GM12878 (cell line): ENCODE measurements around the gene C17orf114.

Experiments used
- ATAC-seq: fragments of 200-7000 bp; cut with Tn5 transposase; 3 replicates; pipeline ENCODE4 v1.9.1; 2020; ENCODE audit warnings: mild to moderate bottlenecking, moderate library complexity
- BruUV-seq: library from RNA; stranded (reverse); fragments of 400-500 nt; replicated peaks from 2 replicates; lab custom pipeline; 2021; lab: Mats Ljungman, UMichigan
- CTCF ChIA-PET: fragments of 300-600 bp; sonication (Branson Sonifier 250); formaldehyde crosslinking; extraction: SDS; loops from one replicate; lab custom pipeline; 2021; ENCODE audit warnings: inconsistent platforms; lab: Yijun Ruan, JAX
- POLR2A ChIA-PET: fragments of 350-600 bp; formaldehyde crosslinking; extraction: SDS; loops from one replicate; lab custom pipeline; 2021; ENCODE audit warnings: inconsistent platforms; lab: Charles Lee
- RAD21 ChIA-PET: fragments of 300-600 bp; sonication (Branson Sonifier 250); formaldehyde crosslinking; loops from one replicate; lab custom pipeline; 2023; ENCODE audit warnings: antibody characterized with exemption; ENCODE audit not compliant: unreplicated experiment; lab: Charles Lee
- SMC1A ChIA-PET: fragments of 300-600 bp; sonication (Branson Sonifier 250); formaldehyde crosslinking; loops from one replicate; lab custom pipeline; 2023; ENCODE audit not compliant: unreplicated experiment, uncharacterized antibody; lab: Charles Lee
- DNase-seq: peaks from one replicate; pipeline ENCODE4 v3.0.0-alpha.2; 2011; ENCODE audit warnings: low read depth, low spot score
- FAIRE-seq: peaks from 3 replicates; lab custom pipeline; 2011; peaks lifted over from hg19 to GRCh38; lab: Jason Lieb, UNC
- H2AFZ ChIP-seq: 2 replicates; pipeline ENCODE4 v1.6.0; 2011; ENCODE audit warnings: low read depth, low read length, control low read depth; ENCODE audit not compliant: control insufficient read depth
- H3K27ac ChIP-seq: 2 replicates; pipeline ENCODE4 v1.5.1; 2011; ENCODE audit warnings: control low read depth; ENCODE audit not compliant: control insufficient read depth, insufficient read depth
- H3K27me3 ChIP-seq, 2 experiments: replicated peaks in 1 of 2; 2 replicates each; pipeline versions ENCODE4 v1.6.0 to v1.6.1; 2011; ENCODE audit warnings: low read length in 1 of 2; ENCODE audit not compliant: control insufficient read depth in 2 of 2, insufficient read depth in 2 of 2
- H3K36me3 ChIP-seq, 2 experiments: 2 replicates each; pipeline ENCODE4 v1.5.1; 2011; ENCODE audit warnings: low read length in 1 of 2; ENCODE audit not compliant: control insufficient read depth in 2 of 2, insufficient read depth in 2 of 2
- H3K4me1 ChIP-seq: 2 replicates; pipeline ENCODE4 v1.6.1; 2011; ENCODE audit warnings: mild to moderate bottlenecking, low read length, moderate library complexity, mixed read lengths; ENCODE audit not compliant: control insufficient read depth, insufficient read depth
- H3K4me2 ChIP-seq: 2 replicates; pipeline ENCODE4 v1.6.0; 2011; ENCODE audit warnings: control low read depth; ENCODE audit not compliant: control insufficient read depth, insufficient read depth
- H3K4me3 ChIP-seq: fragments of 200-600 bp; sonication (generic); 2 replicates; pipeline ENCODE4 v1.5.1; 2016
- H3K79me2 ChIP-seq: 2 replicates; pipeline ENCODE4 v1.6.0; 2011; ENCODE audit warnings: low read length; ENCODE audit not compliant: control insufficient read depth, insufficient read depth
- H3K9ac ChIP-seq: 2 replicates; pipeline ENCODE4 v1.8.0; 2011; ENCODE audit warnings: low read length, control low read depth, mixed read lengths; ENCODE audit not compliant: control insufficient read depth, insufficient read depth
- H3K9me3 ChIP-seq: replicated peaks from 3 replicates; pipeline ENCODE4 v1.5.1; 2011; ENCODE audit warnings: mild to moderate bottlenecking, low read length; ENCODE audit not compliant: control insufficient read depth, insufficient read depth
- H4K20me1 ChIP-seq: 2 replicates; pipeline ENCODE4 v1.6.0; 2011; ENCODE audit not compliant: control insufficient read depth, insufficient read depth
- ASH2L ChIP-seq: fragments of 300-600, 200-600 bp; sonication (generic); IDR thresholded peaks from 2 replicates; pipeline ENCODE4 v1.6.1; 2017; ENCODE audit warnings: low read depth, mild to moderate bottlenecking, borderline replicate concordance
- BACH1 ChIP-seq: fragments of 450-650 bp; IDR thresholded peaks from 2 replicates; pipeline ENCODE4 v1.6.1; 2017; ENCODE audit warnings: mild to moderate bottlenecking, borderline replicate concordance
- CEBPB ChIP-seq, 2 experiments: fragments of 150-350 bp in 1 of 2; IDR thresholded peaks; 2 replicates each; pipeline ENCODE4 v1.6.1; 2012 to 2014; ENCODE audit warnings: low read depth in 2 of 2, low read length in 2 of 2, borderline replicate concordance in 1 of 2, inconsistent platforms in 1 of 2
- FOXK2 ChIP-seq: fragments of 450-650 bp; IDR thresholded peaks from 2 replicates; pipeline ENCODE4 v1.6.1; 2017; ENCODE audit warnings: mild to moderate bottlenecking, moderate library complexity
- FOXM1 ChIP-seq: IDR thresholded peaks from 2 replicates; pipeline ENCODE4 v1.6.1; 2012; ENCODE audit warnings: low read depth, mild to moderate bottlenecking, inconsistent platforms, low read length, moderate library complexity
- JUNB ChIP-seq: IDR thresholded peaks from 2 replicates; pipeline ENCODE4 v1.6.1; 2016; ENCODE audit warnings: antibody characterized with exemption, mild to moderate bottlenecking
- SMAD1 ChIP-seq: fragments of 450-650 bp; IDR thresholded peaks from 2 replicates; pipeline ENCODE4 v1.6.1; 2018; ENCODE audit warnings: mild to moderate bottlenecking, low read depth; ENCODE audit not compliant: partially characterized antibody
- SMARCA5 ChIP-seq: fragments of 450-650 bp; IDR thresholded peaks from 2 replicates; pipeline ENCODE4 v1.6.1; 2017; ENCODE audit warnings: mild to moderate bottlenecking
- SUPT20H ChIP-seq: IDR thresholded peaks from 2 replicates; pipeline ENCODE4 v1.6.1; 2011; ENCODE audit warnings: low read depth, mild to moderate bottlenecking, low read length, moderate library complexity, borderline replicate concordance; ENCODE audit not compliant: control insufficient read depth
- ZNF207 ChIP-seq: fragments of 450-650 bp; IDR thresholded peaks from 2 replicates; pipeline ENCODE4 v1.6.1; 2014; ENCODE audit warnings: antibody characterized with exemption, mild to moderate bottlenecking, borderline replicate concordance
- ZZZ3 ChIP-seq: IDR thresholded peaks from 2 replicates; pipeline ENCODE4 v1.6.1; 2011; ENCODE audit warnings: low read depth; ENCODE audit not compliant: control insufficient read depth, insufficient read length
- WGBS: methylation state at CpG from one replicate; pipeline ENCODE4 v1.1.6; 2016; ENCODE audit warnings: low lambda C conversion rate; ENCODE audit not compliant: insufficient replicate concordance, insufficient coverage; ENCODE audit errors: missing lambda C conversion rate; 5-methylcytosine and 5-hydroxymethylcytosine counted together
- in situ Hi-C: fragments of 300-500 bp; cut with MboI; formaldehyde crosslinking; loops from 9 replicates; pipeline ENCODE4 v1.14.3; 2018; ENCODE audit warnings: mixed read lengths
- intact Hi-C: fragments of 100-400 bp; cut with micrococcal nuclease; formaldehyde crosslinking; loops from one replicate; pipeline ENCODE4 v1.14.2; 2022; ENCODE audit not compliant: unreplicated experiment
- TF ChIP-seq, protein P1 (sequence below): fragments of 450-650 bp; IDR thresholded peaks from 2 replicates; pipeline ENCODE4 v1.6.1; 2014; ENCODE audit warnings: mild to moderate bottlenecking
- TF ChIP-seq, protein P2 (sequence below): fragments of 450-650 bp; conservative IDR thresholded peaks from 2 replicates; pipeline ENCODE4 v1.6.1; 2017; ENCODE audit warnings: mild to moderate bottlenecking, moderate library complexity
- TF ChIP-seq, protein P3 (sequence below): IDR thresholded peaks from 2 replicates; pipeline ENCODE4 v1.6.1; 2011; ENCODE audit warnings: low read depth, low read length, improper control_type of control experiment, borderline replicate concordance
- TF ChIP-seq, protein P4 (sequence below): fragments of 450-650 bp; IDR thresholded peaks from 2 replicates; pipeline ENCODE4 v1.6.1; 2016; ENCODE audit warnings: mild to moderate bottlenecking
- TF ChIP-seq, protein P5 (sequence below): fragments of 150-350 bp; IDR thresholded peaks from 2 replicates; pipeline ENCODE4 v1.6.1; 2014; ENCODE audit warnings: mild to moderate bottlenecking, low read depth, low read length

Gene C17orf114

DNA sequence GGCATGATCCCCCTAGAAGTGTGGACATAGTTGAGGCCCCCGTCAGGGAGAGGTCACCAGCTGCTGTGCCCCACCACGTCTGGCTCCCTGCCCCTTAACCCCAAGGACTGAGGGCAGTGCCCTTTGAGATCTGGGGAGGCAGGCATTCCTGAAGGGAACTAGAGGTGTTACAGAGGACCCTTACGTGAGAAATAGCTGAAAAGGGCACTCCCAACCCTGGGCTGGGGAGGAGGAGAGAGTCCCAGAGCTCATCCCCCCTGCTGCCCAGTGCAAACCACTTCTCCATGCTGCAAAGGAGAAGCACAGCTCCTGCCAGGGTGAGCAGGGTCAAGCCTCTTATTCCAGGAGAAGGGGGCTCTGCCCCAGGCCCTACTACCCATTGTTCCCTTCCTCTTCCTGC lies 20.7 kb upstream of the C17orf114 start:
- SMC1A ChIA-PET = no interaction called here
- no peak for FAIRE-seq
- TF ChIP-seq ZNF207 (no peak), CEBPB (IDR thresholded peaks at IDR 0.05; ENCODE audit: borderline replicate concordance in 1 of 2, low read depth in 2 of 2, low read length in 2 of 2) (no peak), SMARCA5 (no peak), SMAD1 (no peak), JUNB (no peak), BACH1 (no peak), ZZZ3 (no peak), SUPT20H (no peak), FOXM1 (no peak), ASH2L (no peak), FOXK2 (no peak)
- TF ChIP-seq, protein P1, sequence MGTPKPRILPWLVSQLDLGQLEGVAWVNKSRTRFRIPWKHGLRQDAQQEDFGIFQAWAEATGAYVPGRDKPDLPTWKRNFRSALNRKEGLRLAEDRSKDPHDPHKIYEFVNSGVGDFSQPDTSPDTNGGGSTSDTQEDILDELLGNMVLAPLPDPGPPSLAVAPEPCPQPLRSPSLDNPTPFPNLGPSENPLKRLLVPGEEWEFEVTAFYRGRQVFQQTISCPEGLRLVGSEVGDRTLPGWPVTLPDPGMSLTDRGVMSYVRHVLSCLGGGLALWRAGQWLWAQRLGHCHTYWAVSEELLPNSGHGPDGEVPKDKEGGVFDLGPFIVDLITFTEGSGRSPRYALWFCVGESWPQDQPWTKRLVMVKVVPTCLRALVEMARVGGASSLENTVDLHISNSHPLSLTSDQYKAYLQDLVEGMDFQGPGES = no peak
- TF ChIP-seq, protein P2, sequence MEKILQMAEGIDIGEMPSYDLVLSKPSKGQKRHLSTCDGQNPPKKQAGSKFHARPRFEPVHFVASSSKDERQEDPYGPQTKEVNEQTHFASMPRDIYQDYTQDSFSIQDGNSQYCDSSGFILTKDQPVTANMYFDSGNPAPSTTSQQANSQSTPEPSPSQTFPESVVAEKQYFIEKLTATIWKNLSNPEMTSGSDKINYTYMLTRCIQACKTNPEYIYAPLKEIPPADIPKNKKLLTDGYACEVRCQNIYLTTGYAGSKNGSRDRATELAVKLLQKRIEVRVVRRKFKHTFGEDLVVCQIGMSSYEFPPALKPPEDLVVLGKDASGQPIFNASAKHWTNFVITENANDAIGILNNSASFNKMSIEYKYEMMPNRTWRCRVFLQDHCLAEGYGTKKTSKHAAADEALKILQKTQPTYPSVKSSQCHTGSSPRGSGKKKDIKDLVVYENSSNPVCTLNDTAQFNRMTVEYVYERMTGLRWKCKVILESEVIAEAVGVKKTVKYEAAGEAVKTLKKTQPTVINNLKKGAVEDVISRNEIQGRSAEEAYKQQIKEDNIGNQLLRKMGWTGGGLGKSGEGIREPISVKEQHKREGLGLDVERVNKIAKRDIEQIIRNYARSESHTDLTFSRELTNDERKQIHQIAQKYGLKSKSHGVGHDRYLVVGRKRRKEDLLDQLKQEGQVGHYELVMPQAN = no peak
- TF ChIP-seq, protein P3, sequence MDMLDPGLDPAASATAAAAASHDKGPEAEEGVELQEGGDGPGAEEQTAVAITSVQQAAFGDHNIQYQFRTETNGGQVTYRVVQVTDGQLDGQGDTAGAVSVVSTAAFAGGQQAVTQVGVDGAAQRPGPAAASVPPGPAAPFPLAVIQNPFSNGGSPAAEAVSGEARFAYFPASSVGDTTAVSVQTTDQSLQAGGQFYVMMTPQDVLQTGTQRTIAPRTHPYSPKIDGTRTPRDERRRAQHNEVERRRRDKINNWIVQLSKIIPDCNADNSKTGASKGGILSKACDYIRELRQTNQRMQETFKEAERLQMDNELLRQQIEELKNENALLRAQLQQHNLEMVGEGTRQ = no peak
- TF ChIP-seq, protein P4, sequence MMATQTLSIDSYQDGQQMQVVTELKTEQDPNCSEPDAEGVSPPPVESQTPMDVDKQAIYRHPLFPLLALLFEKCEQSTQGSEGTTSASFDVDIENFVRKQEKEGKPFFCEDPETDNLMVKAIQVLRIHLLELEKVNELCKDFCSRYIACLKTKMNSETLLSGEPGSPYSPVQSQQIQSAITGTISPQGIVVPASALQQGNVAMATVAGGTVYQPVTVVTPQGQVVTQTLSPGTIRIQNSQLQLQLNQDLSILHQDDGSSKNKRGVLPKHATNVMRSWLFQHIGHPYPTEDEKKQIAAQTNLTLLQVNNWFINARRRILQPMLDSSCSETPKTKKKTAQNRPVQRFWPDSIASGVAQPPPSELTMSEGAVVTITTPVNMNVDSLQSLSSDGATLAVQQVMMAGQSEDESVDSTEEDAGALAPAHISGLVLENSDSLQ = no peak
- TF ChIP-seq, protein P5, sequence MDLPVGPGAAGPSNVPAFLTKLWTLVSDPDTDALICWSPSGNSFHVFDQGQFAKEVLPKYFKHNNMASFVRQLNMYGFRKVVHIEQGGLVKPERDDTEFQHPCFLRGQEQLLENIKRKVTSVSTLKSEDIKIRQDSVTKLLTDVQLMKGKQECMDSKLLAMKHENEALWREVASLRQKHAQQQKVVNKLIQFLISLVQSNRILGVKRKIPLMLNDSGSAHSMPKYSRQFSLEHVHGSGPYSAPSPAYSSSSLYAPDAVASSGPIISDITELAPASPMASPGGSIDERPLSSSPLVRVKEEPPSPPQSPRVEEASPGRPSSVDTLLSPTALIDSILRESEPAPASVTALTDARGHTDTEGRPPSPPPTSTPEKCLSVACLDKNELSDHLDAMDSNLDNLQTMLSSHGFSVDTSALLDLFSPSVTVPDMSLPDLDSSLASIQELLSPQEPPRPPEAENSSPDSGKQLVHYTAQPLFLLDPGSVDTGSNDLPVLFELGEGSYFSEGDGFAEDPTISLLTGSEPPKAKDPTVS = no peak

More for the DNA sequence above, 20.7 kb upstream of the C17orf114 start:
- CTCF ChIA-PET = interaction anchor here (1.3 kb wide), 1 partner anchor 59 kb away, joined by 4 read pairs; no protein-coding TSS in a partner anchor
- Histone ChIP-seq H3K27ac (no peak overlapping the region), H4K20me1 (no peaks in the 10 kb centered on the region), H3K4me3 (no peak overlapping the region), H3K4me2 (no peak overlapping the region), H3K79me2 (no peaks in the 10 kb centered on the region), H3K27me3 (no peaks in the 10 kb centered on the region), H2AFZ (no peak overlapping the region), H3K9ac (no peak overlapping the region), H3K9me3 (no peaks in the 10 kb centered on the region), H3K36me3 (no peaks in the 10 kb centered on the region), H3K4me1 (no peaks in the 10 kb centered on the region)
- intact Hi-C loops = no loop called here
- WGBS = 45% methylated on average over 3 of the region's 3 CpGs
- POLR2A ChIA-PET = no interaction called here
- in situ Hi-C loops = no loop called here
- ATAC-seq = no peak
- RAD21 ChIA-PET = no interaction called here
- no TSS peak for BruUV-seq
- no peak for DNase-seq
